HUES6 (cell line): Measurements from ENCODE around the gene MAT2A.
A peak's percentile ranks its signal among the peaks of the same experiment; 100 is the strongest.
"Not testable (repeated sequence)": the region's sequence is repeated elsewhere in the genome, so short reads cannot be mapped to it uniquely, and the experiment has no call there.

Source experiments
- H3K27ac ChIP-seq: 2 replicates; pipeline ENCODE4 v1.7.0; 2013; ENCODE audit warnings: low read depth, mild to moderate bottlenecking, low read length, inconsistent platforms
- H3K27me3 ChIP-seq: 2 replicates; pipeline ENCODE4 v1.6.1; 2013; ENCODE audit warnings: low read length; ENCODE audit not compliant: control insufficient read depth, insufficient read depth
- H3K36me3 ChIP-seq: 2 replicates; pipeline ENCODE4 v1.6.1; 2013; ENCODE audit warnings: low read length; ENCODE audit not compliant: control insufficient read depth, insufficient read depth
- H3K4me1 ChIP-seq: 2 replicates; pipeline ENCODE4 v1.6.1; 2013; ENCODE audit warnings: low read length; ENCODE audit not compliant: control insufficient read depth, insufficient read depth
- H3K4me3 ChIP-seq: 2 replicates; pipeline ENCODE4 v1.5.1; 2013; ENCODE audit warnings: low read depth, low read length
- H3K9ac ChIP-seq: one replicate; pipeline ENCODE4 v1.6.1; 2013; ENCODE audit warnings: mild to moderate bottlenecking, low read length
- H3K9me3 ChIP-seq: 2 replicates; pipeline ENCODE4 v1.6.1; 2013; ENCODE audit warnings: low read depth, low read length; ENCODE audit not compliant: control insufficient read depth, insufficient read depth

The MAT2A gene

GRCh38 chr2:85549826-85550225, 10.9 kb downstream of the MAT2A start:
- no peak overlapping the region for H3K27ac ChIP-seq
- H3K27me3 ChIP-seq: no peaks in the 10 kb centered on the region
- H3K4me3 ChIP-seq: no peak overlapping the region
- H3K9me3 ChIP-seq: no peaks in the 10 kb centered on the region
- no peak overlapping the region for H3K9ac ChIP-seq
- no peaks in the 10 kb centered on the region; the same call in 1 of the 2 replicates for H3K4me1 ChIP-seq
- peaks cover 76% of the 10 kb centered on the region for H3K36me3 ChIP-seq

- H3K36me3 ChIP-seq: peaks cover 76% of the 10 kb centered on the region
- H3K27ac ChIP-seq: no peak overlapping the region
- no peak overlapping the region for H3K4me3 ChIP-seq
- H3K9ac ChIP-seq: no peak overlapping the region
- H3K4me1 ChIP-seq: no peaks in the 10 kb centered on the region; the same call in 1 of the 2 replicates
- no peaks in the 10 kb centered on the region for H3K27me3 ChIP-seq
- H3K9me3 ChIP-seq: no peaks in the 10 kb centered on the region
Measured at GRCh38 chr2:85550486-85550885, 11.5 kb downstream of the MAT2A start.

- Histone ChIP-seq H3K9me3 (no peaks in the 10 kb centered on the region), H3K36me3 (peaks cover 83% of the 10 kb centered on the region), H3K4me3 (no peak overlapping the region), H3K27me3 (no peaks in the 10 kb centered on the region), H3K9ac (no peak overlapping the region), H3K4me1 (no peaks in the 10 kb centered on the region), H3K27ac (no peak overlapping the region)
Measured at GRCh38 chr2:85551698-85552678, 13.0 kb downstream of the MAT2A start.

- no peak overlapping the region for H3K27ac ChIP-seq
- no peak overlapping the region for H3K4me3 ChIP-seq
- H3K4me1 ChIP-seq: no peaks in the 10 kb centered on the region
- H3K36me3 ChIP-seq: peaks cover 85% of the 10 kb centered on the region
- no peaks in the 10 kb centered on the region for H3K9me3 ChIP-seq
- H3K9ac ChIP-seq: no peak overlapping the region
- no peaks in the 10 kb centered on the region for H3K27me3 ChIP-seq
Measured at GRCh38 chr2:85553184-85553583, 14.2 kb downstream of the MAT2A start.

GRCh38 chr2:85554980-85555612, 16.1 kb downstream of the MAT2A start:
- Histone ChIP-seq H3K4me3 (no peak overlapping the region), H3K9ac (no peak overlapping the region), H3K9me3 (no peaks in the 10 kb centered on the region), H3K27ac (no peak overlapping the region), H3K36me3 (peaks cover 84% of the 10 kb centered on the region), H3K27me3 (no peaks in the 10 kb centered on the region), H3K4me1 (no peaks in the 10 kb centered on the region)

GRCh38 chr2:85557130-85557529, 18.2 kb downstream of the MAT2A start:
- H3K36me3 ChIP-seq: peaks cover 65% of the 10 kb centered on the region
- no peaks in the 10 kb centered on the region for H3K27me3 ChIP-seq
- peaks cover 3% of the 10 kb centered on the region; the same call in 1 of the 2 replicates for H3K4me1 ChIP-seq
- no peak overlapping the region for H3K4me3 ChIP-seq
- H3K27ac ChIP-seq: no peak overlapping the region
- H3K9me3 ChIP-seq: no peaks in the 10 kb centered on the region
- H3K9ac ChIP-seq: no peak overlapping the region

GRCh38 chr2:85558160-85558559, 19.2 kb downstream of the MAT2A start:
- peaks cover 3% of the 10 kb centered on the region; the same call in 1 of the 2 replicates for H3K4me1 ChIP-seq
- H3K9ac ChIP-seq: no peak overlapping the region
- H3K27me3 ChIP-seq: no peaks in the 10 kb centered on the region
- no peak overlapping the region for H3K4me3 ChIP-seq
- no peak overlapping the region for H3K27ac ChIP-seq
- peaks cover 55% of the 10 kb centered on the region for H3K36me3 ChIP-seq
- H3K9me3 ChIP-seq: no peaks in the 10 kb centered on the region

- H3K4me3 ChIP-seq: peak overlapping the region; percentile 90
- peaks cover 35% of the 10 kb centered on the region for H3K36me3 ChIP-seq
- H3K9ac ChIP-seq: peak overlapping the region; percentile 82
- not testable (repeated sequence) for H3K9me3 ChIP-seq, H3K4me1 ChIP-seq, H3K27ac ChIP-seq, H3K27me3 ChIP-seq
Measured at GRCh38 chr2:85560403-85560726, 21.4 kb downstream of the MAT2A start.

- H3K4me3 ChIP-seq: peak overlapping the region; percentile 90
- H3K36me3 ChIP-seq: peaks cover 30% of the 10 kb centered on the region
- peaks cover 3% of the 10 kb centered on the region; the same call in 1 of the 2 replicates for H3K4me1 ChIP-seq
- H3K9me3 ChIP-seq: no peaks in the 10 kb centered on the region
- H3K27me3 ChIP-seq: no peaks in the 10 kb centered on the region
- peak overlapping the region; percentile 5; the same call in 1 of the 2 replicates for H3K27ac ChIP-seq
- peak overlapping the region; percentile 82 for H3K9ac ChIP-seq
Measured at GRCh38 chr2:85560812-85561279, 21.9 kb downstream of the MAT2A start.

- H3K4me1 ChIP-seq: peaks cover 3% of the 10 kb centered on the region; the same call in 1 of the 2 replicates
- no peaks in the 10 kb centered on the region for H3K9me3 ChIP-seq
- peak within 1 kb of the TSS; percentile 90 for H3K4me3 ChIP-seq
Measured at GRCh38 chr2:85561280-85562212, 22.6 kb downstream of the MAT2A start, which contains the start of gene GGCX. Gene GGCX (minus strand): TSS chr2:85561493. CDS start chr2:85561428, 65 bp downstream.

More at GRCh38 chr2:85561280-85562212, 22.6 kb downstream of the MAT2A start, which contains the start of gene GGCX:
- H3K27me3 ChIP-seq: no peaks in the 10 kb centered on the region
- H3K9ac ChIP-seq: peak within 1 kb of the TSS; percentile 90
- peaks cover 23% of the 10 kb centered on the region for H3K36me3 ChIP-seq
- peak within 1 kb of the TSS; percentile 59 for H3K27ac ChIP-seq
